ENCODE results near the gene SLC37A3.

Gene SLC37A3

GRCh38 chr7:140390034-140390433 lies 8.3 kb downstream of the SLC37A3 start:
- H3K36me3 ChIP-seq (ENCODE audit: insufficient read depth, low read length) = no peaks in the 10 kb centered on the region
- no peak for TF ChIP-seq EZH2 (IDR thresholded peaks at IDR 0.05; ENCODE audit: borderline replicate concordance, low read length)
- no peak for TF ChIP-seq CTCF (IDR thresholded peaks at IDR 0.05; ENCODE audit: low read length)
- peaks cover 11% of the 10 kb centered on the region for H3K27me3 ChIP-seq (ENCODE audit: insufficient read depth, low read length)
- H3K4me3 ChIP-seq (ENCODE audit: low read depth, low read length, poor library complexity, severe bottlenecking) = no peak overlapping the region
- no peak overlapping the region for H3K4me2 ChIP-seq (ENCODE audit: low read length)
- H4K20me1 ChIP-seq (ENCODE audit: insufficient read depth, low read length) = 0 out of 2 replicates have a peak, but pooled peaks cover 4% of the 10 kb centered on the region
- H3K79me2 ChIP-seq (ENCODE audit: insufficient read depth, low read length) = no peaks in the 10 kb centered on the region
- H3K9me3 ChIP-seq (ENCODE audit: low read length) = no peaks in the 10 kb centered on the region
- H2AFZ ChIP-seq (ENCODE audit: low read length) = no peak overlapping the region
- H3K9me2 ChIP-seq (ENCODE audit: low read depth, low read length) = no peaks in the 10 kb centered on the region
- no peaks in the 10 kb centered on the region for H3F3A ChIP-seq (ENCODE audit: insufficient read depth, low read length)
- no peak overlapping the region for H3K27ac ChIP-seq (ENCODE audit: low read depth, low read length, poor library complexity, severe bottlenecking)
- peaks cover 11% of the 10 kb centered on the region for H3K4me1 ChIP-seq (ENCODE audit: insufficient read depth, low read length, severe bottlenecking)
- no peak overlapping the region for H3K9ac ChIP-seq (ENCODE audit: low read length)

- Histone ChIP-seq H3K4me2 (ENCODE audit: low read length) (no peak overlapping the region), H3K27ac (ENCODE audit: low read depth, low read length, poor library complexity, severe bottlenecking) (no peak overlapping the region), H3K27me3 (ENCODE audit: insufficient read depth, low read length) (peaks cover 11% of the 10 kb centered on the region), H2AFZ (ENCODE audit: low read length) (no peak overlapping the region), H3K9me2 (ENCODE audit: low read depth, low read length) (no peaks in the 10 kb centered on the region), H3K4me1 (ENCODE audit: insufficient read depth, low read length, severe bottlenecking) (peaks cover 11% of the 10 kb centered on the region), H3K36me3 (ENCODE audit: insufficient read depth, low read length) (no peaks in the 10 kb centered on the region), H3K4me3 (ENCODE audit: low read depth, low read length, poor library complexity, severe bottlenecking) (no peak overlapping the region), H3K79me2 (ENCODE audit: insufficient read depth, low read length) (no peaks in the 10 kb centered on the region), H3K9ac (ENCODE audit: low read length) (no peak overlapping the region), H3K9me3 (ENCODE audit: low read length) (no peaks in the 10 kb centered on the region), H3F3A (ENCODE audit: insufficient read depth, low read length) (no peaks in the 10 kb centered on the region), H4K20me1 (ENCODE audit: insufficient read depth, low read length) (peaks cover 7% of the 10 kb centered on the region; the same call in 1 of the 2 replicates)
- TF ChIP-seq EZH2 (IDR thresholded peaks at IDR 0.05; ENCODE audit: borderline replicate concordance, low read length) (no peak), CTCF (IDR thresholded peaks at IDR 0.05; ENCODE audit: low read length) (no peak)
These were observed 8.9 kb downstream of the SLC37A3 start for GRCh38 chr7:140389445-140389844.

- TF ChIP-seq EZH2 (IDR thresholded peaks at IDR 0.05; ENCODE audit: borderline replicate concordance, low read length) = no peak
- no peak for TF ChIP-seq CTCF (IDR thresholded peaks at IDR 0.05; ENCODE audit: low read length)
- Histone ChIP-seq H3K36me3 (ENCODE audit: insufficient read depth, low read length) (no peaks in the 10 kb centered on the region), H3K4me2 (ENCODE audit: low read length) (no peak overlapping the region), H3K9me3 (ENCODE audit: low read length) (no peaks in the 10 kb centered on the region), H3K79me2 (ENCODE audit: insufficient read depth, low read length) (no peaks in the 10 kb centered on the region), H2AFZ (ENCODE audit: low read length) (no peak overlapping the region), H3K4me1 (ENCODE audit: insufficient read depth, low read length, severe bottlenecking) (no peaks in the 10 kb centered on the region), H3F3A (ENCODE audit: insufficient read depth, low read length) (no peaks in the 10 kb centered on the region), H3K9ac (ENCODE audit: low read length) (no peak overlapping the region), H3K27me3 (ENCODE audit: insufficient read depth, low read length) (no peaks in the 10 kb centered on the region), H4K20me1 (ENCODE audit: insufficient read depth, low read length) (peaks cover 7% of the 10 kb centered on the region; the same call in 1 of the 2 replicates), H3K4me3 (ENCODE audit: low read depth, low read length, poor library complexity, severe bottlenecking) (no peak overlapping the region), H3K27ac (ENCODE audit: low read depth, low read length, poor library complexity, severe bottlenecking) (no peak overlapping the region), H3K9me2 (ENCODE audit: low read depth, low read length) (no peaks in the 10 kb centered on the region)
These were observed 13.3 kb downstream of the SLC37A3 start for GRCh38 chr7:140384894-140385545.
